Measurements from ENCODE around the gene HSD17B10. TPM values are rescaled to one million over a fixed set of nuclear protein-coding genes. Genes with fewer than 3 reads are reported as not detected.

HSD17B10 gene
- 64.0 and 82.2 TPM in 2 replicates for total RNA-seq

GRCh38 chrX:53433651-53434639, at the start of gene HSD17B10:
TSS of gene HSD17B10 (minus strand) at chrX:53434370. CDS start at chrX:53434345, 25 bp downstream.

GRCh38 chrX:53422861-53423306, 11.3 kb downstream of the HSD17B10 start, which contains the start of gene RIBC1:
TSS of gene RIBC1 (plus strand) at chrX:53422873. CDS start at chrX:53426277, 3,404 bp downstream.

DNA sequence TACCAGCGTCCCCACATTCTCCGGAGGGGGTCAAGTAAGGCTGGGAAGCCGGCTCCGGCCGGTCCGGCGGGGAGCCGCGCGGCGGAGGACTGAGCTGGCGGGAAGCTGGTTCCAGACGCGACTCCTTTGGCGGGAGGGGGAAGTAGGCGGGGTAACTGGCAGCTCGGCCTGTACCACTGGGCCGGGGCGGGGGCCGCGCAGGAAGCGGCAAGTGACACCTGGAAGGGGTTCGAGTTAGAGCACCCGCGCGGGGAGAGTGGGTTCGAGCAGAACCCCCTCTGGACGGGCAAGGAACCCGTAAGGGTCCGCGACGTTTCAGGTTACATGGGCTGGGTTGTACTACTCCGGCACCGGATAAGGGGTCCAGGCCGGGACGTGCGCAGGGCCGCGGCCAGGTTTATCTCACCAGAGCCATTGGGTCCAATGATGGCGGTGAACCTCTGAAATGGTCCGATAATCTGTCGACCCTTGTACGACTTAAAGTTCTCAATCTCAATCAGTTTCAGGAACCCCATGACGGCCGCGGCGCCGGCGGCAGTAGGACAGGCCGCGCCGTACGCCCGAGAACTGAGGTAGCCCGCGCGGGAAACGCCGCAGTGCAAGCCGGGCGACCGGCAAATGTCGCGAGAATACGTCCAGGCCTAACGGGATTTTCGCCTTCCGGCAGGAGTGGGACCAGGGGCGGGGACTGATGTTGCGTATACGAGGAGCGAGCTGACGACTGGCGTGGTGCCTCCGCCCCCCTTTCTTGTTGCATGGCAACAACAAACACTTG, 11.9 kb downstream of the HSD17B10 start, which contains the start of gene SMC1A:
Gene SMC1A, minus strand, starts transcription at position 569 of the 775 bp plus-strand sequence. Its CDS starts 54 bp downstream, at position 515.

Other genes with a start within 250 kb of the HSD17B10 start
- gene KDM5C, start 209.2 kb downstream of the HSD17B10 start, total RNA-seq: 34.7 and 62.9 TPM in 2 replicates
- gene IQSEC2, start 152.8 kb downstream of the HSD17B10 start, total RNA-seq: 4.4 and 14.4 TPM in 2 replicates
- gene SMC1A, start 11.7 kb downstream of the HSD17B10 start, total RNA-seq: 12.0 and 15.9 TPM in 2 replicates
- gene RIBC1, start 11.5 kb downstream of the HSD17B10 start, total RNA-seq: 0.19 and 0.64 TPM in 2 replicates

All from cardiac ventricle fibroblast (primary cell).